GM21723 (cell line): Measurements from ENCODE around the gene SRGAP3.
A peak's percentile ranks its signal among the peaks of the same experiment; 100 is the strongest.

Experiments
- ATAC-seq: cut with Tn5 transposase; IDR thresholded peaks from one replicate; pipeline ENCODE4 v1.9.1; 2021; ENCODE audit warnings: mild to moderate bottlenecking, moderate library complexity; ENCODE audit not compliant: unreplicated experiment

The SRGAP3 gene

DNA sequence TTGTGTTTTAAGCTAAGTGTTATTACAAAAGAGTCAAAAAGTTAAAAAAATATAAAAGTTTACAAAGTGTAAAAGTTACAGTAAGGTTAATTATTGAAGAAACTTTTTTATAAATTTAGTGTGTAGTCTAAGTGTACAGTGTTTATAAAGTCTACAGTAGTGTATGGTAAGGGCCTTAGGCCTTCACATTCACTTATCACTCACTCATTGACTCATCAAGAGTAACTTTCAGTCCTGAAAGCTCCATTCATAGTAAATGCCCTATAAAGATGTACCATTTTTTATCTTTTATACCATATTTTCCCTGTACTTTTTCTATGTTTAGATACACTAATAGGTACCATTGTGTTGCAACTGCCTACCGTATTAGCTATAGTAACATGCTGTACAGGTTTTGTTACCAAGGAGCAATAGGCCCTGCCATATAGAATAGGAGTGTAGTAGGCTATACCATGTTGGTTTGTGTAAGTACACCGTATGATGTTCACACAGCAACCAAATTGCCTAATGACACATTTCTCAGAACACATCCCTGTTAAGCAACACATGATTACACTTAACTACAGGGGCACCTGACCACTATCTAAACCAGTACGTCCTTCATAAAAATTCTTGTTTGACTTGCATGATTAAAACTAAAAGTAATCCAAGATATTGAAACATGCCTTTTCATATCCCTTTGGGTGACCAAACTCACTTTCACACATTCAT lies 303.4 kb downstream of the SRGAP3 start:
- no peak for ATAC-seq

DNA sequence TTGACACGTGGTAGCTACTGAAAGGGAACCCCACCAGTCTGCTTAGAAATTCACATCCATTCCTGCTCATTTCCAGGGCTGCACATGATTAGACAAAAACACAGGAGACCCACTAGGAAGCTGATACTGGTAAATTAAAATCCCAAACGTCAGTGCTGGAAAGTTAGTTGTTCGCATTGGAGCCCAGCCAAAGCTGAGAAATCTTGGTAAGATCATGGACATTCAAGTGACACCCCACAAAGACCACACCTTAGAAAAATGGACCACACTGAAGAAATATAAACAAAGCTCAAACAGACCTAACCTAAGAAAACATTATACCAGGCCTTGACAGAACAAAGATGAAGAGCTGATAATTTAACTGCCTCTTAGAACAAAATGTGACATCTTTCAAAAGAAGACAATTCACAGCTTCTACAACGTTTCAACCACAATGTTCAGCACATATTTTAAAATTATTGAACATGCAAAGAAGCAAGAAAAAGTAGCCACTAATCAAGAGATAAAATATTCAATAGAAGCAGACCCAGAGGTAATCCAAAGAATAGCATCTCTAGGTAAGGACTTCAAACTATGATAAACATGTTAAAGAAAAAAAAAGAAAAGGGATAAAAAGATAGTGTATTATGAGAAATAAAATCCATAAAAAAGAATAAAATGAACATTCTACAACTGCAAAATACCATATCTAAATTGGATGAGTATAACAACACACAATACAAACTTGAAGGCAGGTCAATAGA lies 306.5 kb downstream of the SRGAP3 start:
- no peak for ATAC-seq

DNA sequence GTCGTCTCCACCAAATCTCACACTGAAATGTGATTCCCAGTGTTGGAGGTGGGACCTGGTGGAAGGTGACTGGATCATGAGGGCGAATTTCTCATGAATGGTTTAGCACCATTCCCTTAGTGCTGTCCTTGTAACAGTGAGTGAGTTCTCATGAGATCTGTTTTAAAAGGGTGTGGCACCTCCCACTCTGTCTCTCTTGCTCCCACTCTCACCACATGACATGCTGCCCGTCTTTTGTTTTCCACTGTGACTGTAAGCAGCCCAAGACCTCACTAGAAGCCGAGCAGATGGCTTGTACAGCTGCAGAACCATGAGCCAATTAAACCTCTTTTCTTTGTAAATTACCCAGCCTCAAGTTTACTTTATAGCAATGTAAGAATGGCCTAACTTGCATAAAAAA lies 307.3 kb downstream of the SRGAP3 start:
- ATAC-seq: no peak

- peak; percentile 69 for ATAC-seq
Observed at GRCh38 chr3:8938021-8938420, 311.4 kb downstream of the SRGAP3 start.

DNA sequence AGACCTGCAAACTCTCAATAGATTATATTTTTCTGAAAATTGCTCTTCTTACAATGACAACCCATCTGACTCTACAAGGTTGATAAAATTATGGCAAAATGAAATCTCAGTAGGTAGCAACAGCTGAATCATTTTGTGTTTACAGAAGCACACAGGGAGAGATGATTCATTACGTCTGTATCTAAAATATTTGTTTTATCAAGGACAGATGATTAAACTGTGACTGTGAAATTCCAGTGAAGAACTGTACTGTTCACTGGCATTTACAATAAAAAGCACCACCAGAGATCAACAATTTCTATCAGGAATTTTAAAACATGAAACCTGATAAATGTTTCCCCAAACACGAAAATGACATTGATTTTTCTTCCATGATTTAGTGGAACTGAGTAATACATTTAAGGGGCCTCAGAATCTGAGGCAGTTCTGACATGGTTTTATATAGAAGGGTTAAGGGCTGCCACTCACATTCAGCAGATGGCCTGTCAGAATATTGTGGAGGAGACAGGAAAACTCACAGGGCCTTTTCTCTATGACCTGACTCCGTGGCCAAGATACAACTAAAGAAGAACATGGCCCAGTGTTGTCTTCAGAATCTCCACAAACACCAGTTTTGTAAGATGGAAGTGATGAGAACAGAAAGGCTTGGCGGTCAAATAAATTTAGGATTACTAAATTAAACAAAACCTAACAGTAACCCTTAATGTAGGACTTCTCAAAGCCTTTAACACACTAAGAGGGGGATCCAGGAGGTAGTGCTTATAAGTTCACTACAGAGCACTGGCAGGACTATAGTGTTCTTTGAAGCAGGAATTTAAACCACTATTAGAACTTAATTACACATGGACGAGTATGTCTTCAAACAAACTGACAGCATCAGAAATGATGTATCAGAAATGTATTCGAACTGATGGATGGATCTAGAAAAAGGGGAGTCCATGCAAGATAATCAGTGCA lies 312.1 kb downstream of the SRGAP3 start:
- ATAC-seq: no peak

- no peak for ATAC-seq
Observed at GRCh38 chr3:8932507-8932906, 316.9 kb downstream of the SRGAP3 start.

DNA sequence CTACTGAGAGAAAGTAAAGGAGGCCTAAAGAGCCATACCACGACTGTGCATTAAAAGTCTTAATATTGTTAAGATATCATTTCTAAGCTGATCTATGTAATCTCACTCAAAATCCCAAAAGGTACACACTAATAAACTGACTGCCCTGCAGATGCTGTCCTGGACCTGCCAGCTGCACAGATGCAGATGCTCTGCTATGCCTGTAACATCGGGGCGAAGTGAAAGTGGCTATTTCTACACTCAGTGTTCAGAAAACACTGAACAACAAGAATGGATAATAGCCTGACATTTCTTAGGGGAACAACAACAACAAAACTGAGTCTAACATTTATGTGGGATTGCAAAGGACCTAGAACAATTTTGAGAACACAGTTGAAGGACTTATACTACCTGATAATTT lies 318.1 kb downstream of the SRGAP3 start:
- ATAC-seq: no peak
